Glutamatergic neuron (in vitro differentiated cells): Measurements from ENCODE around the gene KCTD8. TPM values are rescaled to one million over a fixed set of nuclear protein-coding genes. Genes with fewer than 3 reads are reported as not detected.

Experiments used
- DNase-seq: peaks from one replicate; pipeline ENCODE4 v3.0.0; 2022
- H3K27ac Mint-ChIP-seq: one replicate; pipeline ENCODE4 v1.8.0; 2020; ENCODE audit warnings: mild to moderate bottlenecking, mixed read lengths, inconsistent platforms; ENCODE audit not compliant: unreplicated experiment
- H3K27me3 Mint-ChIP-seq: one replicate; pipeline ENCODE4 v1.8.0; 2020; ENCODE audit warnings: mild to moderate bottlenecking, moderate library complexity, mixed read lengths, inconsistent platforms; ENCODE audit not compliant: unreplicated experiment
- H3K36me3 Mint-ChIP-seq: one replicate; pipeline ENCODE4 v1.8.0; 2020; ENCODE audit warnings: mild to moderate bottlenecking, mixed read lengths, inconsistent platforms; ENCODE audit not compliant: unreplicated experiment
- H3K4me1 Mint-ChIP-seq: one replicate; pipeline ENCODE4 v1.8.0; 2020; ENCODE audit warnings: mild to moderate bottlenecking, low read depth, mixed read lengths, inconsistent platforms; ENCODE audit not compliant: unreplicated experiment
- H3K4me3 Mint-ChIP-seq: one replicate; pipeline ENCODE4 v1.8.0; 2020; ENCODE audit warnings: mild to moderate bottlenecking, mixed read lengths, inconsistent platforms; ENCODE audit not compliant: unreplicated experiment
- H3K9me3 Mint-ChIP-seq: one replicate; pipeline ENCODE4 v1.8.0; 2020; ENCODE audit warnings: mild to moderate bottlenecking, moderate library complexity, mixed read lengths, inconsistent platforms; ENCODE audit not compliant: unreplicated experiment
- total RNA-seq: library from RNA; stranded (reverse); fragmentation: NEBNext Ultra II Directional; extraction: Animal tissue kit (Norgen Biotek cat#: 25700); gene quantifications from one replicate; pipeline ENCODE4 v1.2.1, GENCODE V29; 2021; ENCODE audit not compliant: unreplicated experiment
- TF ChIP-seq, protein P1 (sequence below): fragments of 200-600 bp; sonication (generic); IDR thresholded peaks from one replicate; pipeline ENCODE4 v1.5.0; 2021; ENCODE audit not compliant: partially characterized antibody, unreplicated experiment

Gene KCTD8
- total RNA-seq, 1 donor from 2014 or later = 23.2 TPM

DNA sequence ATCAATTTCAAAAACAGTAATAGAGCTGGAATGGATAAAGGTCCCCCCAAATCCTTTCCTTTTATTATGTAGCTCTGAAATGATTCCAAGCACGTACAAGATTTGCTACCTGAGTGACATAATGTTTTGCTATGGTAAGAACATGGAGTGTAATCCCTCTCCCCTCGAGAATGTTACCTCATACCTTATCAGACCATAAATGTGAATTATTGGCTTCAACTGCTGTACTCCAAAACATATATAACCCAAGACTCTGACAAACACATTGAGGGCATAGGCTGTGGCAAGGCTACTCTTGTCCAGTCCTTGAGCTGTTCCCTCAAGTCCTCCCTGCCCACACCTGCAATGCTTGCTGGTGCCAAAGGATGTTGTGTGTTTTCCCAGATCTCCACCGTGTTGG is 286.9 kb downstream of the KCTD8 start:
- H3K9me3 Mint-ChIP-seq = no peaks in the 10 kb centered on the region
- no peaks in the 10 kb centered on the region for H3K4me1 Mint-ChIP-seq
- TF ChIP-seq, protein P1, sequence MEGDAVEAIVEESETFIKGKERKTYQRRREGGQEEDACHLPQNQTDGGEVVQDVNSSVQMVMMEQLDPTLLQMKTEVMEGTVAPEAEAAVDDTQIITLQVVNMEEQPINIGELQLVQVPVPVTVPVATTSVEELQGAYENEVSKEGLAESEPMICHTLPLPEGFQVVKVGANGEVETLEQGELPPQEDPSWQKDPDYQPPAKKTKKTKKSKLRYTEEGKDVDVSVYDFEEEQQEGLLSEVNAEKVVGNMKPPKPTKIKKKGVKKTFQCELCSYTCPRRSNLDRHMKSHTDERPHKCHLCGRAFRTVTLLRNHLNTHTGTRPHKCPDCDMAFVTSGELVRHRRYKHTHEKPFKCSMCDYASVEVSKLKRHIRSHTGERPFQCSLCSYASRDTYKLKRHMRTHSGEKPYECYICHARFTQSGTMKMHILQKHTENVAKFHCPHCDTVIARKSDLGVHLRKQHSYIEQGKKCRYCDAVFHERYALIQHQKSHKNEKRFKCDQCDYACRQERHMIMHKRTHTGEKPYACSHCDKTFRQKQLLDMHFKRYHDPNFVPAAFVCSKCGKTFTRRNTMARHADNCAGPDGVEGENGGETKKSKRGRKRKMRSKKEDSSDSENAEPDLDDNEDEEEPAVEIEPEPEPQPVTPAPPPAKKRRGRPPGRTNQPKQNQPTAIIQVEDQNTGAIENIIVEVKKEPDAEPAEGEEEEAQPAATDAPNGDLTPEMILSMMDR = no peak
- no peak overlapping the region for H3K4me3 Mint-ChIP-seq
- H3K36me3 Mint-ChIP-seq = no peaks in the 10 kb centered on the region
- DNase-seq = no peak
- no peaks in the 10 kb centered on the region for H3K27me3 Mint-ChIP-seq
- no peak overlapping the region for H3K27ac Mint-ChIP-seq

- Mint-ChIP-seq H3K27me3 (no peaks in the 10 kb centered on the region), H3K4me3 (no peak overlapping the region), H3K27ac (no peak overlapping the region), H3K36me3 (no peaks in the 10 kb centered on the region), H3K4me1 (no peaks in the 10 kb centered on the region), H3K9me3 (no peaks in the 10 kb centered on the region)
- no peak for DNase-seq
- TF ChIP-seq, protein P1 = no peak
Observed at GRCh38 chr4:44160776-44161367, 287.7 kb downstream of the KCTD8 start.

GRCh38 chr4:44159991-44160390 is 288.6 kb downstream of the KCTD8 start:
- H3K9me3 Mint-ChIP-seq = no peaks in the 10 kb centered on the region
- H3K4me1 Mint-ChIP-seq = no peaks in the 10 kb centered on the region
- no peaks in the 10 kb centered on the region for H3K27me3 Mint-ChIP-seq
- TF ChIP-seq, protein P1 = no peak
- H3K27ac Mint-ChIP-seq = no peak overlapping the region
- no peak for DNase-seq
- no peaks in the 10 kb centered on the region for H3K36me3 Mint-ChIP-seq
- H3K4me3 Mint-ChIP-seq = no peak overlapping the region

GRCh38 chr4:44157611-44158277 is 290.9 kb downstream of the KCTD8 start:
- Mint-ChIP-seq H3K27ac (no peak overlapping the region), H3K4me3 (no peak overlapping the region), H3K27me3 (no peaks in the 10 kb centered on the region), H3K4me1 (no peaks in the 10 kb centered on the region), H3K9me3 (no peaks in the 10 kb centered on the region), H3K36me3 (no peaks in the 10 kb centered on the region)
- no peak for DNase-seq
- TF ChIP-seq, protein P1 = no peak

- peaks cover 2% of the 10 kb centered on the region for H3K9me3 Mint-ChIP-seq
- H3K36me3 Mint-ChIP-seq = peaks cover 9% of the 10 kb centered on the region
- H3K27ac Mint-ChIP-seq = no peak overlapping the region
- no peak for DNase-seq
- peaks cover 2% of the 10 kb centered on the region for H3K27me3 Mint-ChIP-seq
- TF ChIP-seq, protein P1 = no peak
- peaks cover 2% of the 10 kb centered on the region for H3K4me1 Mint-ChIP-seq
- H3K4me3 Mint-ChIP-seq = no peak overlapping the region
Observed at GRCh38 chr4:44150091-44150576, 298.5 kb downstream of the KCTD8 start.
